DOHH2 (cell line): ENCODE data around the gene MYO1G.
A peak's percentile ranks its signal among the peaks of the same experiment; 100 is the strongest.

ENCODE experiments used
- H3F3A ChIP-seq: fragments of 200-600 bp; sonication (generic), shearing (Covaris generic); 2 replicates; pipeline ENCODE4 v1.6.0; 2016; ENCODE audit warnings: antibody characterized with exemption, mild to moderate bottlenecking; ENCODE audit not compliant: control insufficient read depth, insufficient read depth
- H3K27ac ChIP-seq: fragments of 200-600 bp; sonication (generic); 2 replicates; pipeline ENCODE4 v1.5.1; 2014; ENCODE audit warnings: low read depth, mild to moderate bottlenecking, low read length, moderate library complexity
- H3K27me3 ChIP-seq: fragments of 200-600 bp; sonication (generic); 2 replicates; pipeline ENCODE4 v1.6.1; 2014; ENCODE audit warnings: mild to moderate bottlenecking, low read length, mixed read lengths; ENCODE audit not compliant: control insufficient read depth
- H3K36me3 ChIP-seq: fragments of 200-600 bp; sonication (generic); 2 replicates; pipeline ENCODE4 v1.6.1; 2014; ENCODE audit warnings: mild to moderate bottlenecking, low read length, moderate library complexity, mixed read lengths; ENCODE audit not compliant: control insufficient read depth
- H3K4me1 ChIP-seq: fragments of 200-600 bp; sonication (generic); 2 replicates; pipeline ENCODE4 v1.6.1; 2014; ENCODE audit warnings: mild to moderate bottlenecking, low read length, mixed read lengths; ENCODE audit not compliant: control insufficient read depth
- H3K4me2 ChIP-seq: fragments of 200-600 bp; sonication (generic); 2 replicates; pipeline ENCODE4 v1.6.0; 2014; ENCODE audit warnings: mild to moderate bottlenecking, low read length, moderate library complexity
- H3K4me3 ChIP-seq: fragments of 200-600 bp; sonication (generic); 2 replicates; pipeline ENCODE4 v1.5.1; 2014; ENCODE audit warnings: mild to moderate bottlenecking, low read length, mixed read lengths
- H3K79me2 ChIP-seq: fragments of 200-600 bp; sonication (generic); 2 replicates; pipeline ENCODE4 v1.6.1; 2014; ENCODE audit warnings: mild to moderate bottlenecking, low read length, mixed read lengths; ENCODE audit not compliant: control insufficient read depth
- H3K9me2 ChIP-seq: fragments of 200-600 bp; sonication (generic); replicated peaks from 2 replicates; pipeline ENCODE4 v1.6.1; 2014; ENCODE audit warnings: mild to moderate bottlenecking, low read length, mixed read lengths; ENCODE audit not compliant: control insufficient read depth
- H3K9me3 ChIP-seq: fragments of 200-600 bp; sonication (generic); 2 replicates; pipeline ENCODE4 v1.6.1; 2014; ENCODE audit warnings: antibody characterized with exemption, low read length, mixed read lengths; ENCODE audit not compliant: control insufficient read depth, insufficient read depth
- H4K20me1 ChIP-seq: fragments of 200-600 bp; sonication (generic); 2 replicates; pipeline ENCODE4 v1.6.0; 2014; ENCODE audit warnings: low read depth, mild to moderate bottlenecking, antibody characterized with exemption, low read length, moderate library complexity; ENCODE audit not compliant: control insufficient read depth, insufficient read depth
- EZH2phosphoT487 ChIP-seq: fragments of 200-600 bp; sonication (generic); IDR thresholded peaks from 2 replicates; pipeline ENCODE4 v1.6.1; 2017; ENCODE audit warnings: borderline replicate concordance, mild to moderate bottlenecking, antibody characterized with exemption, low read length, moderate library complexity, mixed read lengths
- TF ChIP-seq, protein P1 (sequence below): fragments of 200-600 bp; sonication (generic); IDR thresholded peaks from one replicate; pipeline ENCODE4 v1.5.1; 2014; ENCODE audit warnings: antibody characterized with exemption, mild to moderate bottlenecking, low read depth, low read length; ENCODE audit not compliant: poor library complexity, severe bottlenecking

MYO1G gene

DNA sequence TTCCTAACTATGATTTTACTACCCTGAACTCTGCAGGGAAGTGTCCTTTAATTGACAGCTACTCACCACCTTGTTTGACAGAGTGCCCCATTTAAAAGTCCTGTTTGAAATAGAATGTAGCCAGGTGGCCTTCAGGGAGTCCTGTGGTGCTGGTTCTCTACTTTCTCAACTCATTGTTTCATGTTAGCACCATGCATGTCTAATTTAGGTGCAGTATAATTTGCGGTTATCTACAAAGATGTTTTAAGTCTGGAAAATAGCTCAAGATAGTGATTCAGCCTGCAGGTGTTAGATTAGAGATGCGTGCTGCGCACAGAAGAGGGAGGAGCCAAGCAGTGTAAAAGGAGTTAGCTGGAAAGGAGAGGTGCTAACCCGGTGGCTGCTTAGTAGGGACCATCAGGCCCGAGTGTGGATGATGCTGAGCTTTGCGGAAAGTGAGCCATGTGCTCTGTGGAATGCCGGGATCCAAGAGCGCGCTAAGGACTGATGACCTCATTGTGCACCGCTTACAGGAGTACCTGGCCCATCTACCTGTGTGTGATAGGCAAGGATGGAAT, 22.4 kb upstream of the MYO1G start:
- Histone ChIP-seq H3K9me3 (no peaks in the 10 kb centered on the region), H3K4me1 (peaks cover 84% of the 10 kb centered on the region), H3K36me3 (peaks cover 51% of the 10 kb centered on the region), H3K27ac (peak overlapping the region; percentile 92), H3K4me2 (peak overlapping the region; percentile 78), H3K9me2 (no peaks in the 10 kb centered on the region), H3K79me2 (peaks cover 73% of the 10 kb centered on the region), H4K20me1 (peaks cover 24% of the 10 kb centered on the region; the same call in 1 of the 2 replicates), H3K27me3 (no peaks in the 10 kb centered on the region), H3K4me3 (peak overlapping the region; percentile 88), H3F3A (peaks cover 42% of the 10 kb centered on the region)
- TF ChIP-seq, protein P1, sequence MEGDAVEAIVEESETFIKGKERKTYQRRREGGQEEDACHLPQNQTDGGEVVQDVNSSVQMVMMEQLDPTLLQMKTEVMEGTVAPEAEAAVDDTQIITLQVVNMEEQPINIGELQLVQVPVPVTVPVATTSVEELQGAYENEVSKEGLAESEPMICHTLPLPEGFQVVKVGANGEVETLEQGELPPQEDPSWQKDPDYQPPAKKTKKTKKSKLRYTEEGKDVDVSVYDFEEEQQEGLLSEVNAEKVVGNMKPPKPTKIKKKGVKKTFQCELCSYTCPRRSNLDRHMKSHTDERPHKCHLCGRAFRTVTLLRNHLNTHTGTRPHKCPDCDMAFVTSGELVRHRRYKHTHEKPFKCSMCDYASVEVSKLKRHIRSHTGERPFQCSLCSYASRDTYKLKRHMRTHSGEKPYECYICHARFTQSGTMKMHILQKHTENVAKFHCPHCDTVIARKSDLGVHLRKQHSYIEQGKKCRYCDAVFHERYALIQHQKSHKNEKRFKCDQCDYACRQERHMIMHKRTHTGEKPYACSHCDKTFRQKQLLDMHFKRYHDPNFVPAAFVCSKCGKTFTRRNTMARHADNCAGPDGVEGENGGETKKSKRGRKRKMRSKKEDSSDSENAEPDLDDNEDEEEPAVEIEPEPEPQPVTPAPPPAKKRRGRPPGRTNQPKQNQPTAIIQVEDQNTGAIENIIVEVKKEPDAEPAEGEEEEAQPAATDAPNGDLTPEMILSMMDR, result no peak
- TF ChIP-seq EZH2phosphoT487, result no peak

DNA sequence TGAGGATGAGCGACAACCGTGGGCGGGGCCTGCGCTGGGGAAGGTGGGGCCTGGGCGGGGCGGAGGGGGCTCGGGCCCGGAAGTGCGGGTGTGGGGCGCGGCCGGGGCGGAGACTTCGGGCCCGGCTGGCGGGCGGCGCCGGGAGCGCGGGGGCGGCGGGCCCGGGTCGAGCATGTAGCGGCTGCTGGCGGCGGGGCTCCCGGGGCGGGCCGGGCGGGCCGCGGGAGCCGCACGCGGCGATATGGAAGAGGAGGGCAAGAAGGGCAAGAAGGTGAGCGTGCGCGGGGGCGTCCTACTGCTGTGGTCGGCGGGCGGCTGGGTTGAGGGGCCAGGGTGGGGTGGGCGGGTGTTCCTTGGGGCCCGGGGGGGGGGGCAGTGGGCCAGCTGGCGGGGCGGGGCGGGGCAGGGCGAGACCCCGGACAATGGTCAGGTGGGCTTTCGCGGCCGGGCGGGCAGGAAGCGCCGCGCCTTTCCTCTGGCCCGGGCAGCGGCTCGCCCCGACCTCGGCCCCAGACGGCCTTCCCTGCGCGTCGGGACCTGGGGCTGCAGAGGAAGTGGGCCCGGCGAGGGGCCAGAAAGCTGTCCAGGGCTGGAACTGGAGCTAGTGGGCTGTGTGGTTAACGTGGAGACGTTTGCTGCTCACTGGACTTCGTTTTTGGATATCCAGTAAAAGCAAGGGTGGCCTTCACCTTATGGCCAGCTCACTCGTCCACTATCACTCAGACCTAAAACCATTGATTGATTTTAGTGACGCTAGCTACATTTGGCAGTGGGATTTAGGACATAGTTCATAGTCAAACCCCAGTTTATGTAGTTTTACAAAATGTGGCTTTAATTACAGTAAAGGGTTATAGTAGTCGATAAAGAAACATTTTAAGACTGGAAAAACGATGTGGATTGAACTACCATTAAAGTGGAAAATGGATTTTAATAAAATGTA, 21.5 kb upstream of the MYO1G start, which contains the start of gene CCM2:
TSS of gene CCM2 (plus strand) at position 109 of the 940 bp plus-strand sequence. CDS start at position 242, 133 bp downstream.
- H3K4me1 ChIP-seq, result peaks cover 84% of the 10 kb centered on the region
- no peak for TF ChIP-seq EZH2phosphoT487
- TF ChIP-seq, protein P1, result no peak
- peaks cover 50% of the 10 kb centered on the region for H3F3A ChIP-seq
- no peaks in the 10 kb centered on the region for H3K9me2 ChIP-seq
- H3K36me3 ChIP-seq, result peaks cover 43% of the 10 kb centered on the region
- peak within 1 kb of the TSS; percentile 91 for H3K4me3 ChIP-seq
- no peaks in the 10 kb centered on the region for H3K27me3 ChIP-seq
- no peaks in the 10 kb centered on the region for H3K9me3 ChIP-seq
- peak within 1 kb of the TSS; percentile 86 for H3K4me2 ChIP-seq
- peak within 1 kb of the TSS; percentile 98 for H3K27ac ChIP-seq
- peaks cover 17% of the 10 kb centered on the region; the same call in 1 of the 2 replicates for H4K20me1 ChIP-seq
- peaks cover 65% of the 10 kb centered on the region for H3K79me2 ChIP-seq

DNA sequence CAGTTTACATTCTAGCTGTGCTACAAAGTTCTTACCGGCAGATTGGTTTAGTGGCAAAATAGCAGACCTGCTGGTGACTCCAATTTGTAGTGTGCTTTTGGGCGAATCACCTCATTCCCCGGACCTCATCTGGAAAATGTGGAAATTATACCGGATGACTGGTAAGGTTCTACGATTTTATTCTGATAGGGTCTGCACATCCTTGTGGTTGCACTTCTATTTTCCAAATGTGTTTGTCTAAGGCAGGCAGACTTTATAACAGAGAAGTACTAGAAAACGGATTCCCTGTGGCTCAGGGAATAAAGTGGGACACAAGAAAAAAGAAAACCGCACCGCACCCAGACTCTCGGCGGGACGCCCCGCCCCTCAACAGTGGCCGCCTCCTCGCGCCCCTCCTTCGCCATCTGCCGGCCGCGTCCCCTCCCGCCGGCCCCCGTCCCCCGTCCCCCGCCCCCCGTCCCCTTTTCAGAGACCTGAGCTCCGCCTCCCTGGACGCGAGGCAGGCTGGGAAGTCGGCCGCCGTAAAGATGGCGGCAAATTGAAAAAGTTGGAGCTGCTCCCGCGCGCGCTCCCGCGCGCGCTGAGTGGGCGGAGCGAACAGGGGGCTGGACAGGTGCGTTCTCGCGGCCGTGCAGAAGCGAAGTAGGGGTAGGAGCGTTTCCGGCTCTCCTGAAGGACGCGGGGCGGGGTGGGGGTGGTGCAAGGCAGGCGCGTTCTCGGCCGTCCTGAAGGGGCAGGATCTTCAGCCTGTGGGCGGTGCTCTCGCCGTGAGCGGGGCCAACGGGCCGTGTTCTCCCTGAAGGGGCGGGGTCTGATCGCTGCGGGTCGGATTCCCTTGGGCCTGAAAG, 20.7 kb upstream of the MYO1G start:
- H3K9me3 ChIP-seq, result no peaks in the 10 kb centered on the region
- H4K20me1 ChIP-seq, result peaks cover 11% of the 10 kb centered on the region; the same call in 1 of the 2 replicates
- TF ChIP-seq, protein P1, result no peak
- no peak for TF ChIP-seq EZH2phosphoT487
- H3K36me3 ChIP-seq, result peaks cover 36% of the 10 kb centered on the region
- peaks cover 84% of the 10 kb centered on the region for H3K4me1 ChIP-seq
- H3K79me2 ChIP-seq, result peaks cover 56% of the 10 kb centered on the region
- H3K4me3 ChIP-seq, result peak overlapping the region; percentile 91
- peak overlapping the region; percentile 86 for H3K4me2 ChIP-seq
- peak overlapping the region; percentile 98 for H3K27ac ChIP-seq
- H3F3A ChIP-seq, result peaks cover 54% of the 10 kb centered on the region
- H3K27me3 ChIP-seq, result no peaks in the 10 kb centered on the region
- H3K9me2 ChIP-seq, result no peaks in the 10 kb centered on the region
